CD8-positive, alpha-beta memory T cell (primary cell): ENCODE measurements around the gene LYZL6. TPM values are rescaled to one million over a fixed set of nuclear protein-coding genes. Genes with fewer than 3 reads are reported as not detected.

Experiments used
- CTCF ChIA-PET: fragments of 350-600 bp; sonication (Branson Sonifier 250); formaldehyde crosslinking; loops from one replicate; lab custom pipeline; 2021; ENCODE audit warnings: antibody characterized with exemption; lab: Charles Lee
- POLR2A ChIA-PET: fragments of 350-600 bp; sonication (Branson Sonifier 250); formaldehyde crosslinking; loops from one replicate; lab custom pipeline; 2021; ENCODE audit warnings: antibody characterized with exemption; lab: Charles Lee
- DNase-seq, 5 donors: peaks; one replicate each; pipeline versions ENCODE4 v3.0.0 to v3.0.0-alpha.2; 2020 to 2022; ENCODE audit warnings: mixed read lengths in 1 of 5
- H3K27ac ChIP-seq: one replicate; pipeline ENCODE4 v1.7.0; 2013; ENCODE audit warnings: low read depth, mild to moderate bottlenecking, low read length, moderate library complexity
- H3K27me3 ChIP-seq: 2 replicates; pipeline ENCODE4 v1.7.0; 2013; ENCODE audit warnings: low read length, mild to moderate bottlenecking; ENCODE audit not compliant: insufficient read depth, poor library complexity, severe bottlenecking
- H3K36me3 ChIP-seq: 2 replicates; pipeline ENCODE4 v1.7.0; 2013; ENCODE audit warnings: mild to moderate bottlenecking, low read length, moderate library complexity; ENCODE audit not compliant: insufficient read depth
- H3K4me1 ChIP-seq: 2 replicates; pipeline ENCODE4 v1.7.0; 2013; ENCODE audit warnings: mild to moderate bottlenecking, low read length, moderate library complexity; ENCODE audit not compliant: insufficient read depth
- H3K4me3 ChIP-seq: 2 replicates; pipeline ENCODE4 v1.7.0; 2013; ENCODE audit warnings: mild to moderate bottlenecking, low read length
- H3K9me3 ChIP-seq: 2 replicates; pipeline ENCODE4 v1.7.0; 2013; ENCODE audit warnings: mild to moderate bottlenecking, low read length
- H3K27ac Mint-ChIP-seq, 8 donors: one replicate each; pipeline ENCODE4 v1.8.0; 2020 to 2021; ENCODE audit warnings: mixed read lengths in 8 of 8, mild to moderate bottlenecking in 6 of 8, inconsistent platforms in 3 of 8, moderate library complexity in 3 of 8
- H3K27me3 Mint-ChIP-seq, 2 donors: one replicate each; pipeline ENCODE4 v1.8.0; 2020 to 2021; ENCODE audit warnings: mixed read lengths in 2 of 2, mild to moderate bottlenecking in 1 of 2, moderate library complexity in 1 of 2
- H3K36me3 Mint-ChIP-seq, 3 donors: one replicate each; pipeline ENCODE4 v1.8.0; 2020 to 2021; ENCODE audit warnings: mixed read lengths in 3 of 3, inconsistent platforms in 1 of 3, mild to moderate bottlenecking in 1 of 3
- H3K4me1 Mint-ChIP-seq, 3 donors: one replicate each; pipeline ENCODE4 v1.8.0; 2020 to 2021; ENCODE audit warnings: mixed read lengths in 3 of 3, inconsistent platforms in 1 of 3, mild to moderate bottlenecking in 1 of 3
- H3K4me3 Mint-ChIP-seq, 7 donors: one replicate each; pipeline ENCODE4 v1.8.0; 2020 to 2021; ENCODE audit warnings: mixed read lengths in 7 of 7, mild to moderate bottlenecking in 6 of 7, moderate library complexity in 4 of 7, inconsistent platforms in 2 of 7
- H3K9me3 Mint-ChIP-seq, 5 donors: one replicate each; pipeline ENCODE4 v1.8.0; 2020 to 2022; ENCODE audit warnings: mixed read lengths in 5 of 5, mild to moderate bottlenecking in 3 of 5, moderate library complexity in 2 of 5, inconsistent platforms in 1 of 5
- polyA plus RNA-seq: library from polyadenylated mRNA; unstranded; fragments of 300-500 nt; fragmentation: Illumina TruSeq; gene quantifications from one replicate; pipeline ENCODE4 v1.2.3, GENCODE V29; 2021
- total RNA-seq, 2 experiments: library from RNA; stranded (reverse); gene quantifications; one replicate each; pipeline ENCODE4 v1.2.3, GENCODE V29; 2021

The LYZL6 gene
- total and polyA plus RNA-seq, 3 experiments from 2014 or later, result not detected

DNA sequence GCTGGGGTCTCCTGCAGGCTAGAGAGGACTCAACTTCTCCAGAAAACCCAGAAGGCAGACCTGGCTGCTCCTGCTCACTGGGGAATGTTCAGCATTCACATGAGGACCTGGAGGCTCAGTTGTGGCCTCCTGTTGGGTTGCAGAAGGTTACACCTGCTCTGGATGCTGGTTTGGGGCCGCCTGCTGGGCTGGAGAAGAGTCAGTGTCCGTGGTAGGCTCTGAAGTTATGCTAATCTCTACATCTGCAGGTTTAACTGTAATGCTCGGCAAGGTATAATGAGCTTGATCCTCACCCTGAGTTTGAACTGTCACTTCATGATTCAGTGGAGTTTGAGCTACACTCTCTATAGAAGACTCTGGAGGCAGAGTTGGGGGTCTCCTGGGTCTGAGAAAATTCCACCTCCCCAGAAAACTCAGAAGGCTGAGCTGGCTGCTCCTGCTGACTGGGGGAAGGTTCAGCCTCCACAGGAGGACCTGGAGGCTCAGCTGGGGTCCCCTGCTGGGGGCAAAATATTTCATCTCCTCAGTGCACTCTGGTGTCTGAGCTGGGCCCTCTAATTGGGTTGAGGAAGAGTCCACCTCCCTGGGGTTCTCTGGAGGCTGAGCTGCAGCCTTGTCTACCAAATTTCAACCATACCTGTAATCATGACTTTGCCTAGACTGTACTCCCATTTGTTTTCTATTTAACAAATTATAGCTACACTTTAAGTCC lies 36.4 kb downstream of the LYZL6 start:
- Mint-ChIP-seq H3K4me1 (peaks cover 64 to 92% (median 76%) of the 10 kb centered on the region in 3 donors), H3K36me3 (peaks cover 4 to 15% (median 8%) of the 10 kb centered on the region in 3 donors), H3K9me3 (no peaks in the 10 kb centered on the region), H3K27ac (peak overlapping the region in 4 of 8 donors; percentile 38 to 66 (median 54)), H3K27me3 (no peaks in the 10 kb centered on the region), H3K4me3 (peak overlapping the region in 3 of 7 donors; percentile 9 to 43 (median 27))
- CTCF ChIA-PET, result interaction anchor here (0.7 to 4.3 kb wide), 15 partner anchors 8 to 143 kb away, joined by 3 to 32 read pairs (median 3); partner anchors contain the start of gene CCL5
- Histone ChIP-seq H3K27me3 (no peaks in the 10 kb centered on the region), H3K4me3 (no peak overlapping the region), H3K27ac (no peak overlapping the region), H3K36me3 (no peaks in the 10 kb centered on the region), H3K9me3 (no peaks in the 10 kb centered on the region), H3K4me1 (peaks cover 8% of the 10 kb centered on the region)
- peak in 1 of 5 donors; percentile 60 for DNase-seq
- POLR2A ChIA-PET, result interaction anchor here (1.2 to 1.3 kb wide), 3 partner anchors 11 to 36 kb away, joined by 3 to 8 read pairs (median 3); no protein-coding TSS in a partner anchor

DNA sequence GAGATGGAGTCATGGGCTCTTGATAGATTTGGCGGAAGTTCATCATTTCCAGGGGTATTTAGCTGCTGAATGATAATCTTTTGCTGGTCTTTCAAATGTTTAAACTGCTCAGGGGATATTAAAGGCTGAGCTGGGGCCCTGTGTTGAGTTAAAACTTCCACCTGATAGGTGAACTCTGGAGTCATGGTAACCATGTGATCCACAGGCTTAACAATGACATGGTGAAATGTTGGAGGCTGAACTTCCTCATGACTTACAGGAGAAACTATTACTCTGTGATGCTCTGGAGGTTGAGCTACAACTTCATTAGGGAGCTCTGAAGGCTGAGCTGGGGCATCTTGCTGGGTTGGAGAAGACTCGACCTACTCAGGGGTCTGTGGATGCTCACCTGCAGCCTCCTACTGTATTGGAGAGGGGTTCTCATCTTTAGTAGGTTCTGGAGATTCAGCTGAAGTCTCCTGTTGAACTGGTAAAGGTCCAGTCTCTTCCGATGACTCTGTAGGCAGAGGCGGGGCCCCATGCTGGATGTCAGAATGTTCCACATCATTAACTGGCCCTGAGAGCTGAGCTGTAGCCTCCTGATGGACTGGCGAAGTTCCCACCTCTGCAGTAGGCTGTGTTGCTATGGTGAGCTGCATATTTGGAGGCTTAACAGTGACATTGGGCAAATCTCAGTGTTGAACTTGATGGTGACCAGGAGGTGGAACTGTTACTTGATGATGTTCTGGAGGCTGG lies 37.2 kb downstream of the LYZL6 start:
- ChIA-PET POLR2A (interaction anchor here (0.6 to 1.3 kb wide), 5 partner anchors 10 to 35 kb away, joined by 3 to 8 read pairs (median 3); no protein-coding TSS in a partner anchor), CTCF (interaction anchor here (0.7 to 4.3 kb wide), 7 partner anchors 10 to 42 kb away, joined by 3 to 32 read pairs (median 5); partner anchors contain the start of gene CCL5)
- Histone ChIP-seq H3K9me3 (no peaks in the 10 kb centered on the region), H3K36me3 (no peaks in the 10 kb centered on the region), H3K4me3 (no peak overlapping the region), H3K27me3 (no peaks in the 10 kb centered on the region), H3K4me1 (peaks cover 15% of the 10 kb centered on the region), H3K27ac (no peak overlapping the region)
- peak overlapping the region in 4 of 8 donors; percentile 38 to 66 (median 63) for H3K27ac Mint-ChIP-seq
- H3K27me3 Mint-ChIP-seq, result no peaks in the 10 kb centered on the region
- no peak for DNase-seq
- H3K4me3 Mint-ChIP-seq, result peak overlapping the region in 2 of 7 donors; percentile 9 to 43
- peaks cover 62 to 94% (median 78%) of the 10 kb centered on the region in 3 donors for H3K4me1 Mint-ChIP-seq
- peaks cover 3 to 15% (median 5%) of the 10 kb centered on the region in 3 donors for H3K36me3 Mint-ChIP-seq
- H3K9me3 Mint-ChIP-seq, result no peaks in the 10 kb centered on the region

DNA sequence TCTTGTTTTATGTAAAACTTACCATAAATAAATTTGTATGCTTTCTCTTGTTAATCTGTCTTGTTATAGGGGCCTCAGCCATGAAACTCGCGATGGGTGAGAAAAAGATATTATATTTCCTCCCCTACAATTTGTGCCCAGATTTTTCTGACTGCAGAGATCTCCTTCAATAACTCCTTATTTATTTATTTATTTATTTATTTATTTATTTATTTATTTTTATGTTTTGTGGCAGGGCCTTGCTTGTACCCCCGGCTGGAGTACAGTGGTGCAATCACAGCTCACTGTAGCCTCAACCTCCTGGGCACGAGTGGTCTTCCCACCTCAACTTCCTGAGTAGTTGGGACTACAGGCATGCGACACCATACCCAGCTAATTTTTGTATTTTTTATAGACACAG lies 40.1 kb downstream of the LYZL6 start:
- no peaks in the 10 kb centered on the region for H3K9me3 ChIP-seq
- Mint-ChIP-seq H3K4me1 (peaks cover 72 to 98% (median 82%) of the 10 kb centered on the region in 3 donors), H3K27ac (peak overlapping the region in 6 of 8 donors; percentile 6 to 82 (median 39)), H3K36me3 (peaks cover 0 to 8% (median 0%) of the 10 kb centered on the region in 3 donors), H3K27me3 (no peaks in the 10 kb centered on the region), H3K9me3 (no peaks in the 10 kb centered on the region), H3K4me3 (peak overlapping the region in 2 of 7 donors; percentile 44)
- ChIA-PET CTCF (interaction anchor here (1.2 to 3.6 kb wide), 3 partner anchors 14 to 245 kb away, joined by 4 to 20 read pairs (median 17); no protein-coding TSS in a partner anchor), POLR2A (interaction anchor here (0.7 to 2.2 kb wide), 3 partner anchors 23 to 37 kb away, joined by 3 to 6 read pairs (median 4); partner anchors contain the start of gene CCL5)
- peaks cover 44% of the 10 kb centered on the region for H3K4me1 ChIP-seq
- H3K36me3 ChIP-seq, result no peaks in the 10 kb centered on the region
- H3K27me3 ChIP-seq, result no peaks in the 10 kb centered on the region
- no peak for DNase-seq
- no peak overlapping the region for H3K27ac ChIP-seq
- no peak overlapping the region for H3K4me3 ChIP-seq

DNA sequence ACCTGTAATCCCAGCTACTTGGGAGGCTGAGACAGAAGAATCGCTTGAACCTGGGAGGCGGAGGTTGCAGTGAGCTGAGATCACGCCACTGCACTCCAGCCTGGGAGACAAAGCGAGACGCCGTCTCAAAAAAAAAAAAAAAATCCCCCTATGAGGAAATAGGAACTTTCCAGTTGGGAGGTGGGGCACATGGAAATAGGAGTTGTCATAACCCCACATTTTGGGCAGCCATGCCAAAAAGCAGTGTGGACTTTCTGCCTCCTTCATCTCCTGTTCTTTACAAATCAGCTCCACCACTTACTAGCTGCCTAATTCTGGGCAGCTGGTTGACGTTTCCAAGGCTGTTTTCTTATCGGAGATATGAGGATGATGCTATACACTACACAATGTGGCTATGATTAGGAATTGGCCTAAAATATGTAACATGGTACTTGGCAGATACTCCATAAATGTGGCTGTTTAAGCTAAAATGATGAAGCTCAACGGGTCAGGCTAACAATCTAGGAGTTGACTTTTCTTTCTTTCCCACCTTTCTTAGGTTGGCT lies 41.8 kb downstream of the LYZL6 start:
- no peak overlapping the region for H3K4me3 ChIP-seq
- POLR2A ChIA-PET, result interaction anchor here (0.8 to 8.2 kb wide), 6 partner anchors 12 to 93 kb away, joined by 4 to 100 read pairs (median 10); partner anchors contain the start of genes CCL5, HEATR9 and TAF15
- H3K27ac ChIP-seq, result no peak overlapping the region
- peak overlapping the region in 7 of 8 donors; percentile 14 to 97 (median 92) for H3K27ac Mint-ChIP-seq
- H3K36me3 Mint-ChIP-seq, result peaks cover 0 to 8% (median 0%) of the 10 kb centered on the region in 3 donors
- H3K9me3 Mint-ChIP-seq, result no peaks in the 10 kb centered on the region
- H3K9me3 ChIP-seq, result no peaks in the 10 kb centered on the region
- H3K4me1 Mint-ChIP-seq, result peaks cover 65 to 94% (median 79%) of the 10 kb centered on the region in 3 donors
- DNase-seq, result no peak
- peak overlapping the region in 3 of 7 donors; percentile 16 to 74 (median 72) for H3K4me3 Mint-ChIP-seq
- H3K4me1 ChIP-seq, result peaks cover 58% of the 10 kb centered on the region
- no peaks in the 10 kb centered on the region for H3K27me3 Mint-ChIP-seq
- CTCF ChIA-PET, result interaction anchor here (0.9 to 3.6 kb wide), 9 partner anchors 10 to 74 kb away, joined by 3 to 20 read pairs (median 4); no protein-coding TSS in a partner anchor
- no peaks in the 10 kb centered on the region for H3K27me3 ChIP-seq
- no peaks in the 10 kb centered on the region for H3K36me3 ChIP-seq

DNA sequence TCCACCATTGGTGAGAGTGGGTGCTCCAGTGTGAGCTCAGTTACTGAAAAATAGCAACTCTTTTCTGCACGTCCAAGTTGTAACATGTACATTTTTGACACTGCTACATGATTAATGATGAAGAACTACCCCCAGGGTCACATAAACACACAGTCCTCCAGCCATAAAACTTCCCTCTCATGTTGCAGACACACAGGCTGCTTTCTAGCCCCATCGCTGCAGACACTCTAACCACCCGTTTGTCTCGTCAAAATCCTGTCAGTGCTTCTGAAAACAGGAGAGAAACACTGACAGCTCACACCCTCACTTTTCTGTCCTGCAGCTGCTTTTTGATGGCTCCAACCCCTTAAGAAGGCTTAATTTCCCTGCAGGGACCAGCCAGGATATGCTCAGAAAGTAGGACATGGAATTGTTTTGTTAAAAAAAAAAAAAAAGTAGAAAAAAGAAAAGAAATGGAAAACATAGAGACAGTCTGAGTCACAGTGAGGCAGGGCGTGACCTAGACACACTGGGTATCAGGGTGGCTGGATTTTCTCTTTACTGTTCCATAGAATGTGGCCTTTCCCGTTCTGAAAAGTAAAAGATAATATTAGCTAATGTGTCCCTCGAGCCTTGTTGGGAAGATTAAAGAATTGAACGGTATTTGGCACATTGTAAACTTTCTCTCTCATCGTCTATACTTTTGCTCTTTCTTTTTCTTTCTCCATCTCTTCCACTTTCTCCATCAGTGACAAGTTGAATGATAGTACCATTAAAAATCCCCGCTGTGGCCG lies 42.6 kb downstream of the LYZL6 start:
- peak overlapping the region; percentile 60 for H3K27ac ChIP-seq
- no peaks in the 10 kb centered on the region for H3K27me3 ChIP-seq
- H3K36me3 ChIP-seq, result no peaks in the 10 kb centered on the region
- DNase-seq, result peak in 3 of 5 donors; percentile 33 to 75 (median 44)
- no peaks in the 10 kb centered on the region for H3K9me3 ChIP-seq
- Mint-ChIP-seq H3K27ac (peak overlapping the region; percentile 82 to 97 (median 92)), H3K4me3 (peak overlapping the region; percentile 21 to 84 (median 72)), H3K27me3 (no peaks in the 10 kb centered on the region), H3K36me3 (peaks cover 0 to 8% (median 0%) of the 10 kb centered on the region in 3 donors), H3K4me1 (peaks cover 71 to 94% (median 82%) of the 10 kb centered on the region in 3 donors), H3K9me3 (no peaks in the 10 kb centered on the region)
- no peak overlapping the region for H3K4me3 ChIP-seq
- POLR2A ChIA-PET, result interaction anchor here (0.6 to 8.2 kb wide), 11 partner anchors 11 to 284 kb away, joined by 3 to 100 read pairs (median 4); partner anchors contain the start of genes CCL5 and TAF15
- H3K4me1 ChIP-seq, result peaks cover 66% of the 10 kb centered on the region
- CTCF ChIA-PET, result interaction anchor here (0.7 to 3.6 kb wide), 13 partner anchors 9 to 75 kb away, joined by 3 to 20 read pairs (median 4); partner anchors contain the start of gene CCL5

DNA sequence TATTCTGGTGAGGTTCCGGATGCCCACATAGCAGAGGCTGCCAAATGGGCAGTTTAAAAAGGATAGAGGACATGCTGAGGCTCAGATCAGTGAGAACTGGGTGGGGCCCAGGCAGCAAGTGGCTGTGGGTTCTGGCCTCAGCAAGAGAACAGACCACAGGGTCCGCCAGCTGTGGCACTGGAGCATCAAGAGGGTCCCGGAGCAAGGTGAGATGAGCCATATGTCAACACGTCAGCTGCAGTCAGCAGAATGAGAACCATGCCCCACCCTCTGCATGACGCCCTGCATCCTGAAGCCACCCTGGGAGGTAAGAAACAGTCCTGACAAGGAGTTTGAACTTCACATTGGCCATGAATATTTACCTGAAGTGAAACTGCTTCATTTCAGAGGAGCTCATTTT lies 43.2 kb downstream of the LYZL6 start:
- H3K36me3 Mint-ChIP-seq, result peaks cover 0 to 8% (median 0%) of the 10 kb centered on the region in 3 donors
- POLR2A ChIA-PET, result interaction anchor here (0.6 to 8.2 kb wide), 10 partner anchors 10 to 284 kb away, joined by 3 to 100 read pairs (median 4); partner anchors contain the start of gene CCL5
- H3K9me3 ChIP-seq, result no peaks in the 10 kb centered on the region
- H3K27ac ChIP-seq, result peak overlapping the region; percentile 60
- peaks cover 75 to 95% (median 86%) of the 10 kb centered on the region in 3 donors for H3K4me1 Mint-ChIP-seq
- H3K27me3 ChIP-seq, result no peaks in the 10 kb centered on the region
- no peaks in the 10 kb centered on the region for H3K36me3 ChIP-seq
- no peaks in the 10 kb centered on the region for H3K9me3 Mint-ChIP-seq
- DNase-seq, result peak in 3 of 5 donors; percentile 18 to 67 (median 42)
- no peaks in the 10 kb centered on the region for H3K27me3 Mint-ChIP-seq
- H3K4me1 ChIP-seq, result peaks cover 72% of the 10 kb centered on the region
- H3K4me3 Mint-ChIP-seq, result peak overlapping the region; percentile 21 to 84 (median 72)
- peak overlapping the region; percentile 20 for H3K4me3 ChIP-seq
- H3K27ac Mint-ChIP-seq, result peak overlapping the region; percentile 82 to 97 (median 92)
- CTCF ChIA-PET, result interaction anchor here (0.7 to 3.6 kb wide), 11 partner anchors 8 to 50 kb away, joined by 3 to 20 read pairs (median 5); partner anchors contain the start of gene CCL5
